Osteoblast (primary cell): ENCODE measurements around the gene PDP2. TPM values are rescaled to one million over a fixed set of nuclear protein-coding genes. Genes with fewer than 3 reads are reported as not detected.

ENCODE experiments used
- DNase-seq: peaks from one replicate; pipeline ENCODE4 v3.0.0; 2011; ENCODE audit warnings: low spot score, mixed read lengths; ENCODE audit not compliant: insufficient read length; ENCODE audit errors: missing footprints
- H2AFZ ChIP-seq: 2 replicates; pipeline ENCODE4 v1.6.0; 2011; ENCODE audit warnings: mild to moderate bottlenecking, low read length
- H3K27ac ChIP-seq: 2 replicates; pipeline ENCODE4 v1.5.1; 2011; ENCODE audit warnings: mild to moderate bottlenecking, low read depth, low read length, moderate library complexity
- H3K27me3 ChIP-seq: 2 replicates; pipeline ENCODE4 v1.6.0; 2012; ENCODE audit warnings: mild to moderate bottlenecking, control low read depth, inconsistent platforms, low read length, moderate library complexity; ENCODE audit not compliant: insufficient read depth
- H3K36me3 ChIP-seq: 2 replicates; pipeline ENCODE4 v1.5.1; 2011; ENCODE audit warnings: mild to moderate bottlenecking, low read length, control low read depth, moderate library complexity; ENCODE audit not compliant: insufficient read depth
- H3K4me1 ChIP-seq: 2 replicates; pipeline ENCODE4 v1.5.1; 2011; ENCODE audit warnings: mild to moderate bottlenecking, low read length, control low read depth, moderate library complexity; ENCODE audit not compliant: insufficient read depth
- H3K4me2 ChIP-seq: 2 replicates; pipeline ENCODE4 v1.6.0; 2011; ENCODE audit warnings: mild to moderate bottlenecking, low read length; ENCODE audit not compliant: insufficient read depth
- H3K4me3 ChIP-seq: fragments of 200-600 bp; sonication (generic); 3 replicates; pipeline ENCODE4 v1.5.1; 2012; ENCODE audit warnings: mild to moderate bottlenecking, low read length, inconsistent platforms; ENCODE audit not compliant: insufficient read depth
- H3K79me2 ChIP-seq: 2 replicates; pipeline ENCODE4 v1.6.0; 2012; ENCODE audit warnings: mild to moderate bottlenecking, low read length, control low read depth, inconsistent platforms; ENCODE audit not compliant: insufficient read depth
- H3K9me3 ChIP-seq: 2 replicates; pipeline ENCODE4 v1.5.1; 2011; ENCODE audit warnings: low read depth, low read length, control low read depth
- H4K20me1 ChIP-seq: 2 replicates; pipeline ENCODE4 v1.6.0; 2012; ENCODE audit warnings: mild to moderate bottlenecking, low read length, control low read depth; ENCODE audit not compliant: insufficient read depth
- CTCF ChIP-seq: IDR thresholded peaks from 2 replicates; pipeline ENCODE4 v1.5.1; 2011; ENCODE audit warnings: mild to moderate bottlenecking, low read depth, low read length, moderate library complexity; ENCODE audit errors: extremely low read depth
- total RNA-seq: library from RNA; depleted of rRNA; stranded (reverse); fragments of >200 nt; gene quantifications from 2 replicates; pipeline ENCODE4 v1.2.3, GENCODE V29; 2012

The PDP2 gene
- total RNA-seq, 1 donor = 13.8 TPM

DNA sequence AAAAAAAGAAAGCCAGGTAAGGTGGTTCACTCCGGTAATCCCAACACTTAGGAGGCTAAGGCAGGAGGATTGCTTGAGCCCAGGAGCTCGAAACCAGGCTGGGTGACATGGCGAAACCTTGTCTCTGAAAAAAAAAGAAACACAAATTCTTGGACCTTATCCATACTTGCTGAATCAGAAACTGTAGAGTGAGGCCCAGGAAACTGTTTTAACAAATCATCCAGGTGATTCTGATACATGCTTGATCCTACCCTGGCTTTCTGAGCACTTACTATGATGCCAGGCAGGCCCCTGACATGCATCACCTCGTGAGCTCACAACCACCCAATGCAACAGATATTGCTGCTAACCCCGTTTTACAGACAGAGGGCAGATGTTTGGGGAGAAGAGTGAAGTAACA lies 45.6 kb upstream of the PDP2 start:
- Histone ChIP-seq H3K4me1 (peaks cover 14% of the 10 kb centered on the region), H3K9me3 (no peaks in the 10 kb centered on the region), H4K20me1 (peaks cover under 1% of the 10 kb centered on the region), H3K36me3 (no peaks in the 10 kb centered on the region), H3K79me2 (peaks cover 7% of the 10 kb centered on the region), H3K27me3 (no peaks in the 10 kb centered on the region), H3K27ac (no peak overlapping the region), H3K4me2 (no peak overlapping the region), H2AFZ (no peak overlapping the region), H3K4me3 (no peak overlapping the region)
- no peak for TF ChIP-seq CTCF
- DNase-seq = no peak

GRCh38 chr16:66840883-66841282 lies 39.4 kb upstream of the PDP2 start:
- TF ChIP-seq CTCF = no peak
- no peaks in the 10 kb centered on the region for H3K36me3 ChIP-seq
- H3K27me3 ChIP-seq = peaks cover 41% of the 10 kb centered on the region
- H4K20me1 ChIP-seq = no peaks in the 10 kb centered on the region
- no peak overlapping the region for H3K27ac ChIP-seq
- no peak overlapping the region for H3K4me3 ChIP-seq
- H3K4me1 ChIP-seq = no peaks in the 10 kb centered on the region
- no peak overlapping the region for H2AFZ ChIP-seq
- no peak for DNase-seq
- H3K79me2 ChIP-seq = no peaks in the 10 kb centered on the region
- no peak overlapping the region for H3K4me2 ChIP-seq
- no peaks in the 10 kb centered on the region for H3K9me3 ChIP-seq

GRCh38 chr16:66841366-66841765 lies 38.9 kb upstream of the PDP2 start:
- H2AFZ ChIP-seq = no peak overlapping the region
- H3K79me2 ChIP-seq = no peaks in the 10 kb centered on the region
- H3K4me1 ChIP-seq = no peaks in the 10 kb centered on the region
- H3K27ac ChIP-seq = no peak overlapping the region
- peaks cover 45% of the 10 kb centered on the region for H3K27me3 ChIP-seq
- TF ChIP-seq CTCF = no peak
- no peaks in the 10 kb centered on the region for H3K9me3 ChIP-seq
- H3K4me2 ChIP-seq = no peak overlapping the region
- H4K20me1 ChIP-seq = no peaks in the 10 kb centered on the region
- DNase-seq = peak; percentile 25
- H3K4me3 ChIP-seq = no peak overlapping the region
- H3K36me3 ChIP-seq = no peaks in the 10 kb centered on the region

GRCh38 chr16:66842765-66843164 lies 37.5 kb upstream of the PDP2 start:
- no peak overlapping the region for H3K27ac ChIP-seq
- no peak overlapping the region for H3K4me2 ChIP-seq
- DNase-seq = peak; percentile 93
- peaks cover 56% of the 10 kb centered on the region for H3K27me3 ChIP-seq
- no peak for TF ChIP-seq CTCF
- H2AFZ ChIP-seq = no peak overlapping the region
- H3K4me1 ChIP-seq = no peaks in the 10 kb centered on the region
- H4K20me1 ChIP-seq = no peaks in the 10 kb centered on the region
- no peaks in the 10 kb centered on the region for H3K36me3 ChIP-seq
- H3K4me3 ChIP-seq = no peak overlapping the region
- no peaks in the 10 kb centered on the region for H3K79me2 ChIP-seq
- H3K9me3 ChIP-seq = no peaks in the 10 kb centered on the region
